Suppressor macrophage treated with lipopolysaccharide for 4 hours (primary cell): ENCODE data around the gene C10orf67.

ENCODE experiments used
- DNase-seq: peaks from one replicate; pipeline ENCODE4 v3.0.0-alpha.2; 2020

The C10orf67 gene

GRCh38 chr10:23195846-23196600 is 148.6 kb downstream of the C10orf67 start:
- DNase-seq, result no peak

GRCh38 chr10:23194966-23195845 is 149.4 kb downstream of the C10orf67 start:
- DNase-seq, result no peak

- no peak for DNase-seq
Measured at GRCh38 chr10:23194471-23194965, 150.1 kb downstream of the C10orf67 start.

- DNase-seq, result no peak
Measured at GRCh38 chr10:23193435-23194074, 151.0 kb downstream of the C10orf67 start.

- DNase-seq, result no peak
Measured at GRCh38 chr10:23192712-23193434, 151.7 kb downstream of the C10orf67 start.

GRCh38 chr10:23191764-23192711 is 152.6 kb downstream of the C10orf67 start, which contains the start of gene PTF1A:
TSS of gene PTF1A (plus strand) at chr10:23192312. CDS start at chr10:23192531, 219 bp downstream.
- DNase-seq, result no peak

GRCh38 chr10:23190872-23191763 is 153.5 kb downstream of the C10orf67 start:
- DNase-seq, result no peak

- no peak for DNase-seq
Measured at GRCh38 chr10:23189024-23189423, 155.6 kb downstream of the C10orf67 start.

- no peak for DNase-seq
Measured at GRCh38 chr10:23187155-23187554, 157.4 kb downstream of the C10orf67 start.

GRCh38 chr10:23186697-23187096 is 157.9 kb downstream of the C10orf67 start:
- no peak for DNase-seq

- DNase-seq, result no peak
Measured at GRCh38 chr10:23186178-23186577, 158.4 kb downstream of the C10orf67 start.

- DNase-seq, result no peak
Measured at GRCh38 chr10:23174977-23175512, 169.6 kb downstream of the C10orf67 start.

- DNase-seq, result no peak
Measured at GRCh38 chr10:23174074-23174976, 170.3 kb downstream of the C10orf67 start.

- no peak for DNase-seq
Measured at GRCh38 chr10:23173214-23174073, 171.2 kb downstream of the C10orf67 start.

GRCh38 chr10:23172429-23173213 is 172.0 kb downstream of the C10orf67 start:
- no peak for DNase-seq

GRCh38 chr10:23171232-23171876 is 173.2 kb downstream of the C10orf67 start:
- DNase-seq, result no peak
